UCSD-AML1 (cell line): ENCODE results near the gene RASGRF1.

ENCODE experiments used
- DNase-seq: peaks from one replicate; lab custom pipeline; 2025; ENCODE audit not compliant: unreplicated experiment; lab: John Stamatoyannopoulos, UW

Gene RASGRF1

DNA sequence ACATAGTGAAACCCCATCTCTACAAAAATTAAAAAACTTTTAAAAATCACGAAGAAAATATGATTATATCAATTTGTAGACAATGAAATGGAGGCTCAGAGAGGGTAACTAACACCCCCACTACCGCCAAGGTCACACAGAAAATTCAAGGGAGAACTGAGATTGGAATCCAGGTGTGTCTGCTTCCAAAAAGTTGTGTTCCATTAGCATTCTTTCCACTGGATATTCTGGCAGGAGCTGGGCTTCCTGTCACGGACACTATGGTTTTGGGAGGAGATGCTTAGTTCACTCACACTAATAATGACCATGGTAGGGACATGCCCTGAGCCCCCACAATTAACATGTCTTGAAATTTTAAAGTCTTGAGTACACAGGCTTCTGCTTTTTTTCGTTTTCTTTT, 174.5 kb downstream of the RASGRF1 start:
- no peak for DNase-seq

DNA sequence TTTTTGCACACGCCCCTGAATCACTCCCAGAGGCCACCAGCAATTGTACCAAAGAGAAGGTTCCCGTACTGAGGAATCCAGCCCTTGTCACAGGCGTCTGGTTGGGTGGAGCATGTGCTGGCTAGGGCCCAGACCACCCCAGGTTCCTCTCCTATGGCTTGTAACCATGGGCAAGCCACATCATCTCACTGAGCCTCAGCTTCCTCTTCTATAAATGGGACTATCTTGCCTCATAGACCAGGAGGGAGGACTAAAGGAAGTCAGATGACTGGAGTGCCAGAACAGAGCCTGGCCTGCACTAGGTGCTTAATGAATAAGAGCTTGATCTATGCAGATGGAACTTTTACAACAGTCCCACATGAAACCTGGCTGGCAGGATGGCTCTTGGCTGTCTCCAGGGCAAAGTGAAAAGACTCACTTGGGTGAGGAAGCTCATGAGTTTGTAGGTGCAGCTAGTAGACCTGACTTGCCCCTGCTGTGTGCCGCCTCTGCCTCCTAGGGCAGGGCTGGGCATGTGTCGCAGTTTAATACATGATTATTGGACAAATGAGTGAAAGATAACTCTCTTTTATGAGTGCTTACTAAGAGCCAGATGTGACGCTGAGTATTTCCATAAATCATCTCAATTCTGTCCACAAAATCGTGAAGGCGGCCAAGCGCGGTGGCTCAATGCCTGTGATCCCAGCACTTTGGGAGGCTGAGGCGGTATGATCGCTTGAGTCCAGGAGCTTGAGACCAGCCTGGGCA, 175.1 kb downstream of the RASGRF1 start:
- peak; percentile 57 for DNase-seq

DNA sequence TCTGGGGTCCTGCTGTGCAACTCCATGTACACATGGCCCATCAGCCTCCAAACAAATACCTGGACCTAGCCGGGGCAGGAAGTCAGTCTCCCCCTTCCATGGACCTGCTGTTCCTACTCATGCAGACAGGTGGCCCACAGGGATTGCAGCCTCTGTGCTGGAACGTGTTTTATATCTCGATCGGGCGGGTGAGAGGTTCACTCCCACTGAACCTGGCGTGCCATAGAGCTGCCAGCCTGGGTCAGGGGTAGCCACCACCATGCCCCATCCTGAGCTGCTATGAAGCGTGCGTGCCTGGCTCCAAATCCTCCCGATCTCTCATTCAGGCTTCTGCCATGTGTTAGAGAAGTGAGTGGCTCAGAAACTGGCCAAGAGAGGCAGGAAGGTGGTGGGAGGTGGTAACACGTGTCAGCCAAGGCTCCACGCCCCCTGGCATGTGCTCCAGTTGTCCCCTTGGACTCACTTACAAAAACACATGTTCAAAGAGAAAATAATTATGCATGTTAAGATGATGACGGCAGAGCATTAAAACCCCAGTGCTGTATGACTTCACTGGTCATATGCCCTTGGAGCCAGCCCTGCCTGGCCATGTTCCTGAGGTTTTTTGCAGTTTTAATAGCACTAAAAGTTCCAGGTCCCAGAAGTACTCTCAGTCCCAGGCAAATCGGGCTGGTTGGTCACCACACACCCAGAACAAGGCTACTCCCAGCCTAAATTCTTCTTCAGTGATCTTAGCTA, 176.4 kb downstream of the RASGRF1 start:
- no peak for DNase-seq

DNA sequence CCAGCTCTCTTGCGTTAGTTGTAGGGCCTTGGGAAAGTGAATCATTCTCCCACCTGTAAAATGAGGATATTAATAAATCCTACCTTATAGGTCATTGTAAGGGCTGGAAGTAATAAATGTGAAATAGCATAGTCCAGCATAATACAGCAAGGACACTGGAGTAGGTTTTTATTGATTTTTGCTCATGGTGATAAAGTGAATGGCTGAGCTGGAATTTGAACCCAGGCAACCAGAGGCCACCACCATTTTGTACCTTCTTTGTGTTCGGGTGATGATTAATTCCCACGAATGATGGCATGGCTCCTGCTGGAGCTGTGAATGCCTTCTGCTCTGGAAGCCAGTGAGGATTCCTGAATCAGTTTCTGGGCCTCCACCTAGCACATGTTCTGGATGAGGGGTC, 177.6 kb downstream of the RASGRF1 start:
- DNase-seq = no peak

DNA sequence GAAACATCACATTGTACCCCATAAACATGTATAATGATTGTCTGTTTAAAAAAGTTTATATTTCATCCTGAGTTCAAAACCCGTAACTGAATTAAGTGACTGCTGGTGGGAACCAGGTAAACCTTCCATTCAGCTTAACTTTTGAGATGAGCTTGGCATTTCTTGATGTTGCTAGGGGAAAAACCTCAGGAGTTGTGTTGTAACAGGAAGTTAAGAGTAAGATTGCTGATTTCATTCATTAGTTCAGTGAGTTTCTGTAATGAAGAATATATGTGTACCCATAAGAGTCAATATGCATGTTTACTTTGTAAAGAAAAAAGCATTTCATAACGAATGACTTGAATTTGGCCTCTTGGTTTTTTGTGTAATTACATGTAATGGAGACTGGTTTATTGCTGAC, 178.3 kb downstream of the RASGRF1 start:
- DNase-seq = no peak

DNA sequence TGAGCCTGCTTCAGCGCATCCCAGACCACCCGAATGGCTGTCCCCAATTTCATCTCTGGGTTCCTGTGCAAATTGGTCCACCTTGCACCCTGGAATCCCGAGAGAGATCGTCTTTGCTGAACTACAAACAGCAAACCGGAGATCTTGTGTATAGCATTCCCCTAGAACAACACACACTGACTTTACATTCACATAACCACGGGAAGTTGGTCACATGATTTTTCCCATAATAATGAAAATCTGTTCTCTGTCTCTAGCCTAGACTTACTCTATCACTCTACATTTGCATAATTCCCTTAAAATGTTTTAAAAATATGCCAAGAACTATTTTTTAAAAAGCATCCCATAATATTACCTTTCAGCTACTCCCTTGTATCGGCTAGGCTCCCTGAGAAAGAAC, 180.3 kb downstream of the RASGRF1 start:
- DNase-seq = no peak
